Loucy (cell line): ENCODE data around the gene NTHL1.

ENCODE experiments used
- H2AFZ ChIP-seq: fragments of 200-600 bp; sonication (generic); 2 replicates; pipeline ENCODE4 v1.6.0; 2016; ENCODE audit warnings: antibody characterized with exemption, mild to moderate bottlenecking, low read length, moderate library complexity
- H3F3A ChIP-seq: fragments of 200-600 bp; 2 replicates; pipeline ENCODE4 v1.6.0; 2016; ENCODE audit warnings: antibody characterized with exemption, low read depth, mild to moderate bottlenecking
- H3K27me3 ChIP-seq: fragments of 200-600 bp; sonication (generic); 2 replicates; pipeline ENCODE4 v1.6.1; 2014; ENCODE audit warnings: low read length, mild to moderate bottlenecking; ENCODE audit not compliant: insufficient read depth, poor library complexity, severe bottlenecking
- H3K36me3 ChIP-seq: fragments of 200-600 bp; sonication (generic); 2 replicates; pipeline ENCODE4 v1.6.1; 2016; ENCODE audit warnings: low read length; ENCODE audit not compliant: insufficient read depth
- H3K4me1 ChIP-seq: fragments of 200-600 bp; sonication (generic); 2 replicates; pipeline ENCODE4 v1.5.1; 2014; ENCODE audit warnings: low read length, mild to moderate bottlenecking; ENCODE audit not compliant: insufficient read depth, poor library complexity, severe bottlenecking
- H3K4me2 ChIP-seq: fragments of 200-600 bp; sonication (generic); 2 replicates; pipeline ENCODE4 v1.6.0; 2014; ENCODE audit warnings: antibody characterized with exemption, low read length, low read depth, mild to moderate bottlenecking; ENCODE audit not compliant: poor library complexity, severe bottlenecking
- H3K4me3 ChIP-seq: fragments of 200-600 bp; sonication (generic); 2 replicates; pipeline ENCODE4 v1.5.1; 2014; ENCODE audit warnings: low read length, mild to moderate bottlenecking, mixed read lengths; ENCODE audit not compliant: poor library complexity, severe bottlenecking
- H3K79me2 ChIP-seq: fragments of 200-600 bp; sonication (generic); 2 replicates; pipeline ENCODE4 v1.6.1; 2014; ENCODE audit warnings: low read length; ENCODE audit not compliant: insufficient read depth
- H3K9ac ChIP-seq: fragments of 200-600 bp; sonication (generic); 2 replicates; pipeline ENCODE4 v1.6.0; 2014; ENCODE audit warnings: mild to moderate bottlenecking, low read depth, low read length, moderate library complexity; ENCODE audit not compliant: poor library complexity, severe bottlenecking
- H3K9me2 ChIP-seq: fragments of 200-600 bp; sonication (generic); replicated peaks from 2 replicates; pipeline ENCODE4 v1.6.1; 2016; ENCODE audit warnings: low read depth, low read length, mixed read lengths
- H3K9me3 ChIP-seq: fragments of 200-600 bp; sonication (generic); 2 replicates; pipeline ENCODE4 v1.6.1; 2014; ENCODE audit warnings: mild to moderate bottlenecking, antibody characterized with exemption, low read length, low read depth; ENCODE audit not compliant: insufficient read depth
- H4K20me1 ChIP-seq: fragments of 200-600 bp; sonication (generic); 2 replicates; pipeline ENCODE4 v1.6.0; 2014; ENCODE audit warnings: antibody characterized with exemption, low read length, mild to moderate bottlenecking; ENCODE audit not compliant: insufficient read depth, poor library complexity, severe bottlenecking
- EZH2phosphoT487 ChIP-seq: fragments of 200-600 bp; IDR thresholded peaks from 2 replicates; pipeline ENCODE4 v1.6.1; 2018; ENCODE audit warnings: antibody characterized with exemption, mild to moderate bottlenecking, moderate library complexity, borderline replicate concordance
- TF ChIP-seq, protein P1 (sequence below): fragments of 200-600 bp; sonication (generic); conservative IDR thresholded peaks from 2 replicates; pipeline ENCODE4 v1.5.1; 2014; ENCODE audit warnings: mild to moderate bottlenecking, antibody characterized with exemption, low read length

The NTHL1 gene

GRCh38 chr16:2042986-2043666, 4.5 kb downstream of the NTHL1 start:
- no peaks in the 10 kb centered on the region for H3F3A ChIP-seq
- no peak for TF ChIP-seq EZH2phosphoT487
- TF ChIP-seq, protein P1, sequence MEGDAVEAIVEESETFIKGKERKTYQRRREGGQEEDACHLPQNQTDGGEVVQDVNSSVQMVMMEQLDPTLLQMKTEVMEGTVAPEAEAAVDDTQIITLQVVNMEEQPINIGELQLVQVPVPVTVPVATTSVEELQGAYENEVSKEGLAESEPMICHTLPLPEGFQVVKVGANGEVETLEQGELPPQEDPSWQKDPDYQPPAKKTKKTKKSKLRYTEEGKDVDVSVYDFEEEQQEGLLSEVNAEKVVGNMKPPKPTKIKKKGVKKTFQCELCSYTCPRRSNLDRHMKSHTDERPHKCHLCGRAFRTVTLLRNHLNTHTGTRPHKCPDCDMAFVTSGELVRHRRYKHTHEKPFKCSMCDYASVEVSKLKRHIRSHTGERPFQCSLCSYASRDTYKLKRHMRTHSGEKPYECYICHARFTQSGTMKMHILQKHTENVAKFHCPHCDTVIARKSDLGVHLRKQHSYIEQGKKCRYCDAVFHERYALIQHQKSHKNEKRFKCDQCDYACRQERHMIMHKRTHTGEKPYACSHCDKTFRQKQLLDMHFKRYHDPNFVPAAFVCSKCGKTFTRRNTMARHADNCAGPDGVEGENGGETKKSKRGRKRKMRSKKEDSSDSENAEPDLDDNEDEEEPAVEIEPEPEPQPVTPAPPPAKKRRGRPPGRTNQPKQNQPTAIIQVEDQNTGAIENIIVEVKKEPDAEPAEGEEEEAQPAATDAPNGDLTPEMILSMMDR, result no peak
- no peaks in the 10 kb centered on the region for H3K36me3 ChIP-seq
- no peak overlapping the region for H3K4me3 ChIP-seq
- H4K20me1 ChIP-seq, result no peaks in the 10 kb centered on the region
- H3K9me3 ChIP-seq, result no peaks in the 10 kb centered on the region
- no peak overlapping the region for H3K4me2 ChIP-seq
- no peaks in the 10 kb centered on the region for H3K9me2 ChIP-seq
- H3K4me1 ChIP-seq, result no peaks in the 10 kb centered on the region
- H3K9ac ChIP-seq, result no peak overlapping the region
- peaks cover 6% of the 10 kb centered on the region; the same call in 1 of the 2 replicates for H3K79me2 ChIP-seq
- no peaks in the 10 kb centered on the region for H3K27me3 ChIP-seq
- no peak overlapping the region for H2AFZ ChIP-seq

DNA sequence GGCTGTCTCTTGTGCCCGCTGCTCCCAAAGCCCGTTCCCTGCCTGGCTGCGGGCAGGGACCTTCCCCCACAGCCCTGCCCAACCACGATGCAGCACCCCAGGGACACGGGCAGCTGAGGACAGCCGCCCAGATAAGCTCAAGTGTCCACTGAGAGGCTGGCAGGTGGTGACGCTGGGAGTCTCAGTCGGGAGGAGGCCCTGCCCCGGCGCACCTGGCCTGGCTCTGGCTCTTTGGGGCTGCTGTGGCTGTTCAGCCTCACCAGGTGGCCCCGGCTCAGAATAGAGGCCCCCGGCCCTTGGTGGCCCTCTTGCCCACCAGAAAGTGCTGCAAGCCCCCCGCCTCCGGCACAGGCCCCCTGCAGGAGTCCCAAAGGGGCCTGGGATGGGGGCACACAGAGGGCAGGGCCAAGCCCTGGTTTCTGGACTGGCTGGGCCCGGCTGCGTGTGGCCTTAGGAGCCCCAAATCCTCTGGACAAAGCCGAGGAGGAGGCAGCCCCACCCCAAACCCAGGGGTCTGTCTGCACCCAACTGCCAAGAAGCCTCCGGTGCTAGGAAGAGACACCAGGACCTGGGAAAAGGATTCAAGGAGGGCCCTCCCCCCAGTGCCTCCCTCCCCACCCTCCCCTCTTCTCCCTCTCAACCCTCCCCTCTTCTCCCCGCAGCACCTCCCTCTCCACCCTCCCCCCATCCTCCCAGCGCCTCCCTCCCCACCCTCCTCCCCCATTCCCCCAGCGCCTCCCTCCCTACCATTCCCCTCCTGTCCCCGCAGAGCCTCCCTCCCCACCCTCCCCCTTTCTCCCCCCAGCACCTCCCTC, 5.3 kb downstream of the NTHL1 start:
- Histone ChIP-seq H3K36me3 (no peaks in the 10 kb centered on the region), H3K9me2 (no peaks in the 10 kb centered on the region), H3K27me3 (no peaks in the 10 kb centered on the region), H3K9ac (no peak overlapping the region), H3K4me2 (no peak overlapping the region), H3K4me3 (no peak overlapping the region), H4K20me1 (no peaks in the 10 kb centered on the region), H2AFZ (no peak overlapping the region), H3F3A (no peaks in the 10 kb centered on the region), H3K4me1 (no peaks in the 10 kb centered on the region), H3K79me2 (peaks cover 4% of the 10 kb centered on the region; the same call in 1 of the 2 replicates), H3K9me3 (no peaks in the 10 kb centered on the region)
- TF ChIP-seq EZH2phosphoT487, result no peak
- TF ChIP-seq, protein P1, result no peak

DNA sequence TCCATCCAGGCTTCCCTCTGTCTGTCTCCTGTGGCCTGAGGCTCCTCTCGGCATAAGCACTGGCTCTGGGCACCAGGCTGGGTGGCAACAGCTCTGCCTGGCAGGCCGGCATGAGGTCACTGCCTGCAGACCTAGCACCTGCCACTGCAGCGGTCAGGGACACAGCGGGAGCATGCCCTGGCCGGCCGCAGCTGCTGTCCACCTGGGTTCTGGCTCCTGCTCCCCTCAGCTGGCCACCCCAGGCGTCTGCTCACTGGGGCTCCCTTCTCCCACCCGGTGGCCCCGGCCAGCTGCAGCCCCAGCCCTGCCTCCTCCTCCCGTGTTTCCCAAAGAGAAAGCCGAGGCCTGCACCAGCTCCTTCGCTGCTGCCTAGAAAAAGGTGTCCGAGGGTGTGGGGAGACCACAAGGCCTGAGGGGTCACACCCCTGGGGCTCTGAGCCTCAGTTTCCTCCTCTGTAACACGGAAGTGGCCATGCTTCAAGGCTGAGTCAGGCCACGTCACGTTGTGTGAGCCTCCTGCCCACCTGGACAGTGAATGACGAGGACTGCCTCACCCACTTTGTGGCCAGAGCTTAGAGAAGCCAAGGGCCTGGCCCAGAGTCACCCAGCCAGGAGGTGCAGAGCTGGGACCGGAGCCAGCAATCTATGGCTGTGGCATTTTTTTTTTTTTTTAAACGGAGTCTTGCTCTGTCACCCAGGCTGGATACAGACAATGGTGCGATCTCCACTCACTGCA, 6.7 kb downstream of the NTHL1 start:
- H3K79me2 ChIP-seq, result no peaks in the 10 kb centered on the region
- H2AFZ ChIP-seq, result no peak overlapping the region
- H4K20me1 ChIP-seq, result no peaks in the 10 kb centered on the region
- H3K4me2 ChIP-seq, result no peak overlapping the region
- no peaks in the 10 kb centered on the region for H3K9me3 ChIP-seq
- H3F3A ChIP-seq, result no peaks in the 10 kb centered on the region
- H3K27me3 ChIP-seq, result no peaks in the 10 kb centered on the region
- H3K4me3 ChIP-seq, result no peak overlapping the region
- no peaks in the 10 kb centered on the region for H3K9me2 ChIP-seq
- no peak overlapping the region for H3K9ac ChIP-seq
- TF ChIP-seq EZH2phosphoT487, result no peak
- TF ChIP-seq, protein P1, result no peak
- no peaks in the 10 kb centered on the region for H3K4me1 ChIP-seq
- no peaks in the 10 kb centered on the region for H3K36me3 ChIP-seq
